GM10248 (cell line): ENCODE data around the gene SLC66A1.

Experiments used
- CTCF ChIA-PET: fragments of 300-600 bp; sonication (Branson Sonifier 250); formaldehyde crosslinking; extraction: SDS; loops from one replicate; lab custom pipeline; 2021; ENCODE audit warnings: antibody characterized with exemption; lab: Yijun Ruan, JAX
- POLR2A ChIA-PET: fragments of 350-650 bp; sonication (Branson Sonifier 250); formaldehyde crosslinking; extraction: SDS; loops from one replicate; lab custom pipeline; 2020; ENCODE audit warnings: antibody characterized with exemption; lab: Yijun Ruan, JAX
- DNase-seq: peaks from one replicate; pipeline ENCODE4 v3.0.0; 2012; ENCODE audit errors: extremely low spot score
- CTCF ChIP-seq: IDR thresholded peaks from 2 replicates; pipeline ENCODE4 v1.5.1; 2012; ENCODE audit warnings: mild to moderate bottlenecking, low read depth; ENCODE audit errors: extremely low read depth, missing control alignments, control extremely low read depth

Gene SLC66A1

GRCh38 chr1:19352839-19353238, 40.7 kb downstream of the SLC66A1 start:
- DNase-seq = no peak
- POLR2A ChIA-PET = no interaction called here
- no peak for TF ChIP-seq CTCF
- CTCF ChIA-PET = interaction anchor here (1.0 to 2.1 kb wide), 3 partner anchors 9 to 298 kb away, joined by 3 to 8 read pairs (median 7); no protein-coding TSS in a partner anchor

- TF ChIP-seq CTCF = no peak
- ChIA-PET POLR2A (no interaction called here), CTCF (interaction anchor here (1.6 to 2.1 kb wide), 2 partner anchors 10 to 23 kb away, joined by 5 to 8 read pairs; no protein-coding TSS in a partner anchor)
- DNase-seq = no peak
Observed at GRCh38 chr1:19353596-19353995, 41.5 kb downstream of the SLC66A1 start.

GRCh38 chr1:19354531-19354981, 42.4 kb downstream of the SLC66A1 start:
- no peak for DNase-seq
- POLR2A ChIA-PET = no interaction called here
- TF ChIP-seq CTCF = no peak
- CTCF ChIA-PET = interaction anchor here (1.4 to 2.7 kb wide), 4 partner anchors 9 to 22 kb away, joined by 3 to 9 read pairs (median 6); no protein-coding TSS in a partner anchor

- ChIA-PET CTCF (interaction anchor here (0.8 to 2.7 kb wide), 2 partner anchors 14 to 306 kb away, joined by 3 to 9 read pairs; no protein-coding TSS in a partner anchor), POLR2A (no interaction called here)
- no peak for DNase-seq
Observed at GRCh38 chr1:19356266-19356665, 44.1 kb downstream of the SLC66A1 start.

GRCh38 chr1:19357299-19357986, 45.3 kb downstream of the SLC66A1 start:
- ChIA-PET POLR2A (no interaction called here), CTCF (no interaction called here)
- no peak for DNase-seq
- TF ChIP-seq CTCF = no peak

More at GRCh38 chr1:19356266-19356665, 44.1 kb downstream of the SLC66A1 start:
- TF ChIP-seq CTCF = no peak

GRCh38 chr1:19358710-19359109, 46.6 kb downstream of the SLC66A1 start:
- TF ChIP-seq CTCF = no peak
- CTCF ChIA-PET = interaction anchor here (1.2 to 1.4 kb wide), 2 partner anchors 10 to 15 kb away, joined by 3 to 5 read pairs; no protein-coding TSS in a partner anchor
- POLR2A ChIA-PET = no interaction called here
- DNase-seq = no peak
